ENCODE measurements around the gene PTDSS2.

Gene PTDSS2

DNA sequence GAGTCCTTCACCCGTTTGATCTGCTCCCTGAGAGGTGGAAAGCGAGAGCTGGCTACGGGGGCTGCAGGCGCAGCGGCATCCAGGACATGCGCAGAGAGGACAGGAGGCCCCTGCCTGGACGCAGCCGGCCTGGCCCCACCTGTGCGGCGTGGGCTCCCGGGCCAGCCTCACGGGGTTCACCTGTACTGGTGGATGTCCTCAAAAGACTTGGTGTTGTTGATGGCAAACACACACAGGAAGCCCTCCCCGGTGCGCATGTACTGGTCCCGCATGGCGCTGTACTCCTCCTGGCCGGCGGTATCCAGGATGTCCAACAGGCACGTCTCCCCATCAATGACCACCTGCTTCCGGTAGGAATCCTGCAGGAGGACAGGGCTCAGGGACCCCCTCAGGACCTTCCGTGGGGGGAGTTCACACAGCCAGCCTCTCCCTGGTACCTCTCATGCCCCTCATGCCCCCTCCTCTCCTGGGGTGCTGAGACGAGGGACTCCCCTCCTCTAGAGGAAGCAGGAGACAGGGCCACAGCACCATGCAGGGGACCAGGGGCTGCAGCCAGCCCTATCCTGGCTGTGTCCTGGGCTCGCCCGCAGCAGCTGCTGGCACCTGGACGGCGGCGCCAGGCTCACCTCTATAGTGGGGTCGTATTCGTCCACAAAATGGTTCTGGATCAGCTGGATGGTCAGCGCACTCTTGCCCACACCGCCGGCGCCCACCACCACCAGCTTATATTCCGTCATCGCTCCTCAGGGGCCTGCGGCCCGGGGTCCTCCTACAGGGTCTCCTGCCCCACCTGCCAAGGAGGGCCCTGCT lies 83.7 kb downstream of the PTDSS2 start:
- no peak for DNase-seq

DNA sequence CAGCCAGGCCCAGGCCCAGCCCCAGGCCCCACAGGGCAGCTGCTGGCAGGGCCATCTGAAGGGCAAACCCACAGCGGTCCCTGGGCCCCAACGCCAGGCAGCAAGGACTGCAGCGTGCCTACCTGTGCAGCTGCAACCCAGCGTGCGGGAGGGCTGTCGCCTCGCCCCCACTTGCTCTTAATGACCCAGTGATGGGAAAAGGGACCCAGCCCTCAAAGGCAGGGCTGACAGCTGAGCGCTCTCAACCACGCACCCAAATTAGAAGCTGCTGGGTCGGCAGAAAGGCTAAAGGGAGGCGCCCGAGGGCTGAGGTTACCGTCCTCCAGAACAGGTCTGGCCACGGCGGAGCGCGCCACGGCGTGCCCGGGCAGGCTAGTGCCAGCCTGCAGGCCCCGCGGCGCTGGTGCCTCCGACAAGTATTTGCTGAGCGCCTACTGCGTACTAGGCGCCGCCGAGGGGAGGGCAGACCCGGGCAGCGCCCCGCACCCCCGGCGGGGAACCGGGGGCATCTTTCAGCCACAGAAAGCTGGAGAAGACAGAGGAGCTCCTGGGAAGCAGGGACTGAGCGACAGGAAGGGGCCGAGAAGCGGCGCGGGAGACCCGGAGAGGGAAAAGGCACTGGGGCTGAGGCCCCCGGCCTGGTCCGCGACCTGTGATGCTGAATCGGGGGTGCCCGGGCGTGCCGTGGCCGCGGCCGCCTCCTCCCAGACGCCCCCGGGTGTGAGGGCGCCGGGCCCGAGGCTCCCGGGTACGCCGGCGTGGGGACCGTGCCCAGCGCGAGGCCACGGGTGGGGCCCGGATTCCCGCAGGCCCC lies 84.5 kb downstream of the PTDSS2 start:
- DNase-seq = no peak

DNA sequence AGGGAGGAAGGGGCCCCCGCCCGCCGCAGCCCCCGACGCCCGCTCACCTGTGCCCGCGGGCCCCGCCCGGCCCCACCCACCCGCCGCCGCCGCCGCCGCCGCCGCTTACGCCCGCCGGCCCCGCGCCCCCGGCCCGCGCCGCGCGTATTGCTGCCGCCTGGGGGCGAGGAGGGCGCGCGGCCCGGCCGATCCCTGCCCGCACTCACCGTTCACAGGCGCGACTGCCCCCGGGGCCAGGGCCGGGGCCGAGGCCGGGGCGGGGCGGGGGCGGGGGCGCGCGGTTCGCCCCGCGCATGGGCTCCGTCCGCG lies 85.1 kb downstream of the PTDSS2 start:
- DNase-seq = no peak

DNA sequence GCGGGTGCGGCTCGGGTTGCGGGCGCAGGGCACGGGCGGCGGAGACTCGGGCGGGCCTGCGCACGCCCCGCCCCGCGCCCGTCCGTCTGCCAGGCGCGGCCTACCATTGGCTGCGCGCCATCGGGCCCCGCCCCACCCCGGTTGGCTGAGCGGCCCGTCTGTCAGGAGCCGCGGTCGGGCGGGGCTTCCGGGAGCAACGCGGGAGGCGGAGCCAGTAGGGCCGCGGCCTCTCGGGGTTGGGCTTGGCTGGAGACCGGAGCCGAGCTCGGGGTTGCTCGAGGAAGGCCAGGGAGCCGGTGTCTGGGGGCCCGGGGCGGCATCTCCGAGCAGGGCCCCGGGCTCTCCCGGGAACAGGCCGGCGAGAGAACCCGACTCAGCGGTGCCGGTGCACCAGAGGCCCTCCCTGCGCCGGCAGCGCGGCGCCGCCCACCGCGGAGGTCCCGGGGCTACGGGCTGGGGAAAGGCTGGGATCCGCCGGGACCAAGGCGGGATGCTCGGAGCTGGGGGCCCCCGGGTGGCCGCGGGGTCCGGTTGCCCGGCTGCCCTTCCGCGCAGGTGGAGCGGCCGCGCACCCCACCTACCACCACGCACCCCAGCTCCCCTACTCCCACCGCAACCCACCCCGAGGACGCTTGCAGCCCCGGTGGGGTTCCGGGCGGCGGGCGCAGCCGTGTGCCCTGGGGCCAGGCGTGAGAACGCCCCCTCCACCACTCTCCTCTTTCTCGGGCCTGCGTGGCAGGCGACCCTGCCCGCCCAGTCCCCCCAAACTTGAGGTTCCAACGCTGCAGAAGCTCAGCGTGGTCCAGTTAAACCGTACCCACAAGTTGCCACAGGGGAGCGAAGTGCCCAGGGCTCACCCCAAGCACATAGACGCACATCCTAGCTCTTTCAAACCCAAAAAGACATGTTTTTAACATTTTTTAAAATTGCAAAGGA lies 85.7 kb downstream of the PTDSS2 start, which contains the start of gene HRAS:
Gene HRAS (minus strand): TSS at position 58 of the 936 bp plus-strand sequence.
- peak; percentile 94 for DNase-seq

DNA sequence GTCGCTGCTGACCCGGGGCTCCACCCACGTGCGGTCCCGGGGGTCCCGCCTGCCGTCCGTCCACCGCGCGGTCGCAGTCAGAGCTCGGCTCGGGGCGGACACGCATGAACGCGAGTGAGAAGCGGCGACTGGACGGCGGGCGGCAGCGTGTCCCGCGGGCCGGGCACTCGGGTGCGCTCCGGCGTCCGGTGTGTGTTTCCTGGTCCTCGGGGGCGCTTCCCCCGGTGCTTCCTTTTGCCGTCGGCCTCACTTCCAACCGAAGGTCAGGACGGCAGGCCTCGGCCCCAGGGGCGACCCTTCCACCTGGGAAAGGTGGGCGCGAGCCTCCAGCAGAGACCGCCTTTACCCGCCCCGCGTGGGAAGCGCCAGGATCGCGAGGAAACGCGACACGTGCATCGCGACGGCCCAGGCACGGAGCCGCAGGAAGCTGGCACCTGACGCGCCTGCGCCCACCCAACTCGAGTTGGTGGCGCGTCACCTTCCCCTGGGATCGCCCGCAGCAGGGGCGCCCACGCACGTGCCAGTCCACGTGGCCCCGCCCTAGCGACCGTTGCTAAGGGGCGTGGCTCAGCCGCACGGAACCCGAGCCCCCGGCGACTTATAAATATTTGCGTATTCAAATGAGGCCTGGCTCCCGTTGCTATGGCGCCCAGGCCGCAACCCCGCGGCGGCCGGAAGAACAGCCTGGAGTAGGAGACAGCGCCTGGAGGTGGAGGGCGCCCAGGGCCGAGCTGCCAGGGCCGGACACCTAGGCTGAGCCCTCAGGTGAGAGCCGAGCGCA lies 87.0 kb downstream of the PTDSS2 start, which contains the start of gene LRRC56:
Gene LRRC56 (plus strand): TSS at position 687 of the 781 bp plus-strand sequence. CDS start 3,158 bp downstream, outside the sequence.
- peak; percentile 82 for DNase-seq

DNA sequence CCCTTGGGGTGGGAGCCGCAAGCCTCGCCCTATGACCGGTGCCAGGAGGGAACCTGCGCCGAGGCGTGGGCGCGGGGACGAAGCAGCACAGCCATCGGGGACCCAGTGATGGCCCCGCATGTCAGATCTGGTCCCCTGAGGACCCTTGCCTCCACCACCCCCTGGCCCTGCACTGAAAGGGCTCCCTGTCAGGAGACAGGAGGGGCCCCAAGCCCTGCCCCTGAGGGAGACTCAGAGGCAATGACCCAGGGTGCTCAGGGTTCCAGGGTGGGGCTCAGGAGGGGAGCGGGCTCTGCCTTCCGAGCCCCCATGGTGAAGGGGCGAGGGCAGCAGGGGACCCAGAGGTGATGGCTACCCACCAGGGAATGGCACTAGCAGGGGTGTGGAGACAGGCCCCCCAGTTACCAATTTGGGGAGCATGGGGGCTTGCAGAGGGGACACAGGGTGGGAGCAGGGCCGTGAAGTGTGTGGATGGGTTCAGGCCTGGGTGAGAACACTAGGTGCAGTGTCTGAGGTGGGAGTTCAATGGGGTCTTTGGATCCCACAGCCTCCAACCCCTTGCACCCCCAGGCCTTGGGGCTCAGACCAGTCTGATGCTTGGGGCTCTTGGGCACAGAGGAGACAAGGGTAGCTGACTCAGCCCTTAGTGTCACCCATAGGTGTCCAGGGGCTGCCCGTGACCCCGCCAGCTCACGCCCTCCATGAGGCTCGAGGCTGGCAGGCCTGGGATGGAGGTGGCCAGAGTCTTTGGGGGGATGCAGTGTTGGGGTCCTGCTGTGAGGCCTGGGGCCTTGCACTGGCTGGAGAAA lies 87.7 kb downstream of the PTDSS2 start:
- DNase-seq = no peak

DNA sequence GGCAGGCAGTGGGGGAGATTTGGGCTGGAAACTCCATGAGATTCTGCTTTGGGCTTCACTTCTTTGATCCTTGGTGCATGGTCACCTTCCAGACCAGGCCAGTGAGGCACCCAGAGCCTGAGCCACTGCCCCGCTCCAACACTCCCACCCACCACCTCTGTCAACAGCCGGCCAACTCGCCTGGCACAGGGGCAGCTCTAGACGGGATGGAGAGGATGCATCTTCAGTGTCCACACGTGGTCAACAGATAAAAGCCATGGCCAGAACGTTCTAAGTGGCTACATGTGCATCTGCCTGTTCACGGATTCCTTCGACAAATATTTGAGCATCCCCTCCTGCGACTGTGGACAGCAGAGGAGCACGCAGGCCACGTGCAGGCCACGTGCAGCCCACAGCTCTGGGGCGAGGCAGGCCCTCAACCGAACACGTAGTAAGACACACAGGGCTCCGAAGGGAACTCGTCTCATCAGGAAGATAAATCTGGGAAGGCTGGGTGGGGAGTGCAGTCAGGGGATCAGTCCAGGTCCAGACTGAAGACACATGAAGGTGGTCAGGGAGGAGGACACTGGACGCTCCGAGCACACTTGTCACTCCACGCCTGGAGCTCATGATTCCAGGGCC lies 88.5 kb downstream of the PTDSS2 start:
- DNase-seq = no peak

DNA sequence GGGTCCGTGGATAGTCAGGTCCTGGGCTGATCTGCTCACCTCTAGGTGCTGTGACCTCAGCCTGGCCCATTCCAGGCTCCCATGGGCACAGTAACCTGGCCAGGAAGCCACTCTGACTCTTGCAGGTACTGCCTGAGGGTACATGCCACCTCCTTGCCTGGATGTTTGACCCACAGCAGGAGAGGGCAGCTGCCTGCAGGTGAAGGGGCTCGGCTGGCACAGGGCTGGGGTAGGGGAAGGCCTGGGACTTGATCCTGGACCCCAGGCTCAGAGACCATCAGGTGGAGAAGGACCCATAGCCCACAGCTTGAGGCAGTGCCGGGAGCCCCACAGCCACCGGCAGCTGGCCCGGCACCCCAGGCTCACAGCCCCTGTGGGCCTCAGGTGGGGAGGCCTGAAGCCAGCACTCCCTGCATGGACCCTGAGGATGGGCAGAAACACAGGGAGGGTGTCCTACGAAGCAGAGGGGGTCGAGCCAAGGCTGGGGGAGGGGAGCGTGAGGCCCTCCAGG lies 89.9 kb downstream of the PTDSS2 start:
- DNase-seq = no peak

All from fibroblast of skin of right biceps (primary cell).